SW480 (cell line): ENCODE data around the gene DDX31.

Source experiments
- DNase-seq: peaks from one replicate; pipeline ENCODE4 v3.0.0-alpha.2; 2016; ENCODE audit warnings: low spot score

Gene DDX31

GRCh38 chr9:132595319-132595718, 74.5 kb downstream of the DDX31 start:
- DNase-seq = no peak

GRCh38 chr9:132594412-132594811, 75.4 kb downstream of the DDX31 start:
- no peak for DNase-seq

GRCh38 chr9:132592451-132592850, 77.3 kb downstream of the DDX31 start:
- no peak for DNase-seq

GRCh38 chr9:132591751-132592314, 78.0 kb downstream of the DDX31 start:
- DNase-seq = no peak

GRCh38 chr9:132591244-132591643, 78.5 kb downstream of the DDX31 start:
- no peak for DNase-seq

GRCh38 chr9:132590318-132591182, 79.2 kb downstream of the DDX31 start:
- DNase-seq = no peak

- no peak for DNase-seq
Measured at GRCh38 chr9:132590037-132590317, 79.8 kb downstream of the DDX31 start.

- no peak for DNase-seq
Measured at GRCh38 chr9:132589148-132590036, 80.4 kb downstream of the DDX31 start.

GRCh38 chr9:132588501-132589147, 81.2 kb downstream of the DDX31 start:
- no peak for DNase-seq

- DNase-seq = no peak
Measured at GRCh38 chr9:132588098-132588497, 81.7 kb downstream of the DDX31 start.

GRCh38 chr9:132587592-132587955, 82.2 kb downstream of the DDX31 start:
- DNase-seq = no peak

- no peak for DNase-seq
Measured at GRCh38 chr9:132586830-132587591, 82.8 kb downstream of the DDX31 start.

- DNase-seq = no peak
Measured at GRCh38 chr9:132585954-132586829, 83.6 kb downstream of the DDX31 start.

GRCh38 chr9:132584601-132585560, 84.9 kb downstream of the DDX31 start:
- DNase-seq = no peak

GRCh38 chr9:132583584-132584304, 86.0 kb downstream of the DDX31 start:
- DNase-seq = no peak

GRCh38 chr9:132582786-132583583, 86.8 kb downstream of the DDX31 start:
- DNase-seq = no peak

- no peak for DNase-seq
Measured at GRCh38 chr9:132582276-132582785, 87.5 kb downstream of the DDX31 start, which contains the start of gene BARHL1. Gene BARHL1, plus strand, starts transcription at chr9:132582606. Its CDS starts 192 bp downstream, at chr9:132582798.

GRCh38 chr9:132579427-132579798, 90.4 kb downstream of the DDX31 start:
- no peak for DNase-seq
